Left ventricle myocardium superior (tissue), 1 donor: Measurements from ENCODE around the gene KRI1. TPM values are rescaled to one million over a fixed set of nuclear protein-coding genes. Genes with fewer than 3 reads are reported as not detected.

Experiments used
- ATAC-seq: fragments of 200-7000 bp; cut with Tn5 transposase; one replicate; pipeline ENCODE4 v1.9.1; 2020; ENCODE audit warnings: mild to moderate bottlenecking, moderate library complexity
- DNase-seq: peaks from one replicate; pipeline ENCODE4 v3.0.0-alpha.2; 2020
- intact Hi-C: fragments of 100-400 bp; cut with micrococcal nuclease; formaldehyde crosslinking; loops from one replicate; pipeline ENCODE4 v1.11.0; 2022
- long read RNA-seq: library from polyadenylated mRNA; unstranded; transcript quantifications from one replicate; pipeline ENCODE4 v2.0.0, GENCODE V29; 2021
- total RNA-seq: library from RNA; stranded (reverse); fragmentation: NEBNext Ultra II Directional; extraction: Animal tissue kit (Norgen Biotek cat#: 25700); gene quantifications from one replicate; pipeline ENCODE4 v1.2.1, GENCODE V29; 2021
- donor health status: DM: no; HTN: yes; CAD: no; lungs with severe emphysema.

Gene KRI1
- 9.3 TPM for total RNA-seq
- long read RNA-seq, transcript KRI1-201 (19 exons, 3,023 nt), result major isoform, 18 of 31 reads
- long read RNA-seq, partial matches to known transcripts, result 7 of 31 reads
- long read RNA-seq, other reads (novel, unspliced or antisense), result 6 of 31 reads

DNA sequence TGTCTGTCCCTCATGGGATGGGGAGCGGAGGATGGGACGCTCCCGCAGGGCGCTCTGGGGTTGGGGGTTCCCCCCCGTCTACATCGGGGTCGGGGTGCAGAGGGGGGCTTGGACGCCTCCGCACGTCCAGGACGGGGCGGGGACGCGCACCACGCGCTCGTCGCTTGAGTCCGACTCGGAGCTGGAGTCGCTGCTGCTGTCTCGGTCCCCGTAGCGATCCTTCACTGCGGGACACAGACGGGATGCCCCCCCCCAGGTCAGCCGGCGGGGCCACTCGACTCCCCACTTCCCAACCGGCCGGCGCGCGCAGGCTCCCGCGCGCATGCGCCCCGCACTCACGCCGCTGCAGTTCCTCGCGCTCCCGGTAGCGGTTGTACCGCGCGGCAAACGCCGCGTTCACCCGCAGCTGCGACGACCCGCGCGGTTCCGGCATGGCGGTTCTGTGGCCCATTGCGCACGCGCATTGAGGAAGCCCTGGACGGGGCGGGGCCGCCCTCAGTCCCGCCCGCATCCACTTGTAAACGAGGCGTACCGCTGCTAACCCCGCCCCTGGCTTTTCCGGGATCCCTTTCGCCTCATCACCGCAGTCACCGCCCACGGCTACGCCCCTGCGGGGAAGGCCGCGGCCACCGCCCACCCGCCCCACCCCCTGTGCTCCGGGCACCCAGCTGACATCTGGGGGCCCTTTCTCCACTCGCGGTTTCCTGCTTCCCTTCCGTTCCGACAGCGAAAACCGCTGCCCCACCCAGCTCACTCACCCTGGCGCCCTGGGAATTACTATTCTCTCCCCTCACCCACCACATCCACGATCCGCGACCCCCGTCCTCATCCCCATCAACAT, at the start of gene KRI1:
Gene KRI1 (minus strand): TSS at position 444 of the 841 bp plus-strand sequence. CDS start 11 bp downstream, at position 433.
- DNase-seq (peak; percentile 99), ATAC-seq (peak; percentile 82)
- intact Hi-C loops, result no loop called here

DNA sequence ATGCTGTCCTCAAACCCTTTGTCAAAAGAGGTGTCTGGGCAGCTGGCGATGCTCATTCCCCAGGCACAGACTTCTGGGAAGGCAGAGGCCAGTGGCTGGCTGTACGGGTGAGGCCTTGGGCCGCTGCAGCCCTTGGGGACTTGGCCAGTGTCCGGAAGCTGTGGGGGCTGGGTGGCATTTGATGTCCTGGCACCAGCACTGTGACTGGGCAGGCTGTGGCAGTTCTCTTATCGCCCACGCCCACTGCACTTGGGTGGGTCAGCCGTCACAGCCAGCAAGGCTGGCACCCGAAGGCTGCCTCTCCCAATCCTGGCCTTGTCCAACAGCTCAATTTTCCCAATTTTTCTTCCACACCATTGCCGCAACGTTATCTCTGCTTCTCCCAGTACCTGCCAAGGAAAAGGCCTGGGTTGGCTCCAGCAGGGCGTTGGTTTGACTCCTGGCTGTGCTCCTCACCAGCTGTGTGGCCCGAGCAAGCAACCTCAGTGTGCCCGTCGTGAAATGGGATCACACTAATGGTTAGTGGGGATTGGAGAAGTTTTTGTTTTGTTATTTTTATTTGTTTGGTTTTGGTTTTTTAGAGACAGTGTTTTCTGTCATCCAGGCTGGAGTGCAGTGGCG, 46.8 kb upstream of the KRI1 start:
- ATAC-seq (peak; percentile 99), DNase-seq (peak; percentile 92)
- intact Hi-C loops, result no loop called here

DNA sequence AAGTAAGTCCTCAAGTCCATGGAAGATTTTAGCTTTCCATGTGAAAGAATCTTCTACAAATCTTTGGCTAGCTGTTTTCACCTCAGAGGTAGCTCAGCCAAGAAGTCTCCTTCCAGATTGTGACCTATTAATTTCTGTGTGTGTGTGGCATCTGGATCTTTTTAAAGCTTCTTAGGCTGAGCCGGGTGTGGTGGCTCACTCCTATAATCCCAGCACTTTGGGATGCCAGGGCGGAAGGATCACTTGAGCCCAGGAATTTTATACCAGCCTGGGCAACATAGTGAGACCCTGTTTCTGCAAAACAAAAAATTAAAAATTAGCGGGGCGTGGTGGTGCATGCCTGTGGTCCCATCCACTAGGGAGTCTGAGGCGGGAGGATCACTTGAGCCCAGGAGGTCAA, 46.1 kb upstream of the KRI1 start:
- no peak for ATAC-seq
- intact Hi-C loops, result no loop called here

DNA sequence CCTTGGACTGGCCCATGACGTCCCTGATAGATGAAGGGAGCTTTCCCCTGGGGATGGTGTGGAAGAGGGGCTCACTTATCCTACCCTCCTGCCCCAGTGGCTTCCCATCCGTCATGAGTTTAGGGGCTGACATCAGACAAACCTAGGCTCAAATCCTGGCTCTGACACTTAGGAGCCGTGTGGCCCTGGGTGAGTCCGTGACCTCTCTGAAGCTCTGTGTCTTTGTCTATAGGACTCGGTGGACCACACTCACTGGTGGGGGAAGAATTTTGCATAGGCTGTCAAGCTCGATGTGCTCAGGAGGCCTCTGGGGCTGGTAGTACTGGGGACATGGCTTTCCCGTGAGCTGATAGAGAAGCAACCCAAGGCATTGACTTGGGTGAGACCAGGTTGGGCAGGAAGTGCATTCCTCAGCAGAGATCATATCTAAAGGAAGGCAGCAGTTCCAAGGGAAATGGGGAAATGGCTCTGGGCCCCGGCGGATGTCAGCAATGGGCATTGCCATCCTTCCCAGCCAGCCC, 38.7 kb upstream of the KRI1 start:
- ATAC-seq, result no peak
- intact Hi-C loops, result no loop called here

More for the DNA sequence above, 46.1 kb upstream of the KRI1 start:
- DNase-seq, result no peak

DNA sequence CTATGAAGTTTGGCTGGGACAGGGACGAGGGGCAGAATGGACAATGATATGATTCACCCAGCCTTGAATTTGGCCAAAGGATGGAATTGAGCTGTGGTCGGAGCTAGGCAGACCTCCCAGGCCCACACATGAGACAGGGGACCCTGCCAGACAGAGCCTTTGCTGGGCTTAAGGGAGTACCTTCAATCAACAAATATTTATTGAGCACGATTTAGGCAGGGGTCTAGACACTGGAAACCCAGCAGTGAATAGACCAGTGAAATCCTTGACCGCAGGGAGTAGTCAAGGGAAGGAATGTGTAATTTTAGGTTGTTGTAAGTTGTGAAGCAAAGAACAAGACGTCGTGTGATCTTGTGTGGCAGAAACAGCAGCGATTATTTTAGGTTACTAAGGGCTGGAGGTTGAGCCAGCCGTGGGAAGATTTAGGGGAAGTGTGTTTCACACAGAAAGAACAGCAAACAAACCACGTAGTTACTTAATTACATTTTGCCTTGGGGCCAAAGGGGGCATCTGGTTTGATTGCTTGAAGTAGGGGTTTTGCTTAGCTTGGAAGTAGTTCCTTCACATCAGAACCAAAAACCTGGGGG, 38.2 kb upstream of the KRI1 start:
- ATAC-seq, result no peak
- DNase-seq, result no peak
- intact Hi-C loops, result no loop called here

More for the DNA sequence above, 38.7 kb upstream of the KRI1 start:
- peak; percentile 44 for DNase-seq

DNA sequence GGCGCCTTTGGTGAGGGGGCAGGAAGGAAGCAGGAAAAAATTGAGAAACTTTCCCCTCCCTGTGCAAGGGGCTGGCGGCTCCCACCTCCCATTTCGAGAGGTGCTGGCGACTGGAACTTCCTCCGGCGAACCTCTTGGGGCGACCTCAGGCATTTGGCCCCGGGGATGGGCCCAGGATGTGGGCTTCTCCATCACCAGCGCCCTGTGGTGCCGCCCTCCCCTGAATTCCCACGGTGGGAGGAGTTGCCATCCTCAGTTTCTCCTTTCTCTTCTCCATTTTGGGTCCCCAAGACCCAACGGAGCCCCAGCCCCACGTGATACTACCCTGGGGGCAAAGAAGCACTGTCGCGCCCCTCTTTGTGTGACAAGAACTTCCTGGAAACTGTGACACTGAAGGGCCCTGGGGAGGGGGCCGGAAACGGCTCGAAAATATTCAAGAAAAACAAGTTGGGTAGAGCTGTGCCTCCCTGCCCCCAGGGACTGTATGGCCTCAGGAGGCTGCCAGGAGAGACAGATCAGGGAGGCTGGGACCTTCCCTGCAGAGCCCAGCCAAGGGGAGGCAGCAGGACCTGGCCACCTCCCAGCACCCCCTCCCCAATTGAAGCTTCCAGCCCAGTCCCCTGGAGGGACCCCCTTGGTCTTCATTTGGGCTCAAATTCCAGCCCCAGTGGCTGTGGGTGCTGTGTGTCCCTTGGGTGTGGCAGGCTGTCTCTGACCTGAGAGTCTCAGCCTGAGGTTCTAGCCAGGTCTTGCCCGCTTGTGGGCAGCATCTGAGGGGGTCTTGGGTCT, 37.5 kb upstream of the KRI1 start:
- intact Hi-C loops, result no loop called here
- DNase-seq (peak; percentile 49), ATAC-seq (peak; percentile 32)

DNA sequence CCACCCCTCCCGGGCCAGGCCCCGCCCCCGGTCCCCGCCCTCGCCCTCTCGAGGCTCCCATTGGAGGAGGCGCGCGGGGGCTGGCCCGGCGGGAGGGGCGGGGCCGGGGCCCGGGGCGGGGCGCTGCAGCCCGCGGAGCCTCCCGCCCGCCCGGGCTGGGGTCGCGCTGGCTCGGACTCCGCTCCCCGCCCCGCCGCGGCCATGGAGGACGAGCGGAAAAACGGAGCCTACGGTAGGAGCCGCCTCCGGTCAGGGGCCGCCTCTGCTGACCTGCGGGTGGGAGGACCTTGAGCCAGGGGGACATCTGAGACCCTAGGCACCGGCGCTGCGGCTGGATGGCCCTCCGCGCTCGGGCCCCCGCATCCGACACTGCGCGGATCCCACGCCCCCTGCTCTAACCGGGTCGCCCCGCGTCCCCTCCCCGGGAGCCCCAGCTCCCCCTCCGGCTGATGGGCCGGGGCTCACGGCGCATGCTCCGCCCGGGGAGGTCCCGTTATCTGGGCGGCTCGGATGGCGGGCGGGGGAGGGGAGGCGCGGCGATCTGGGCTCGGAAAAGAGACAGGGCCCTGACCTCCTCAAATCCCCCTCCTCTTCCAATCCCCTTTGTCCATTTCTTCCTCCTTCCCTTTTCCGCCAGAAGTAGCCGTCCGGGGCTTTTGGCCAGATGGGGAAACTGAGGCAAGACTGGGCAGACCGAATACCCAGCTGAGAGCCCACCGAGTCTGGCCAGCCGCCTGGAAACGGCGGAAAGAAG, 36.7 kb upstream of the KRI1 start:
- ATAC-seq, result peak; percentile 98
- peak; percentile 93 for DNase-seq
- intact Hi-C loops, result no loop called here

DNA sequence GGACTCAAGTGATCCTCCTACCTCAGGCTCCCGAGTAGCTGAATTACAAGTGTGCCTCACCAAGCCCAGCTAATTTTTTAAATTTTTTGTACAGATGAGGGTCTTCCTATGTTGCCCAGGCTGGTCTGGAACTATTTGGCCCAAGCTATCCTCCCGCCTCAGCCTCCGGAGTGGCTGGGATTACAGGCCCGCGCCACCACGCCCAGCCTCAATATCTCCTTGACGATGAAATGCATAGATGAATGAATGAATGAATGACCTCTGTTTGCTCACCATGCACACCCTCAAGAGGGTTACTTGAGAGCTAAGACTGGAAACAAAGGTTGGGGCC, 36.2 kb upstream of the KRI1 start:
- no peak for DNase-seq
- ATAC-seq, result no peak
- intact Hi-C loops, result no loop called here

DNA sequence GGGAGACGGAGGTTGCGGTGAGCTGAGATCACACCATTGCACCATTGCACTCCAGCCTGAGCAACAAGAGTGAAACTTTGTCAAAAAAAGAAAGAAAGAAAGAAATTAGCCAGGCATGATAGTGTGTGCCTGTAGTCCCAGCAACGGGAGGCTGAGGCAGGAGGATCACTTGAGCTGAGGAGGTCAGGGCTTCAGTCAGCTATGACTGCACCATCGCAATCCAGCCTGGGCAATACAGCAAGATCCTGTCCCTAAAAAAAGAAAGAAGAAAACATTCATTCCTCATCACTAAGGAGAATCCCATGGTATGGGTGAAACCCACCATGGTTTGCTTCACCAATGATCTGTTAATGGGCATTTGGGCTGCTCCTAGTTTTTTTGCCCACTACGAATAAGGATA, 34.3 kb upstream of the KRI1 start:
- no peak for DNase-seq
- ATAC-seq, result no peak
- intact Hi-C loops, result no loop called here

DNA sequence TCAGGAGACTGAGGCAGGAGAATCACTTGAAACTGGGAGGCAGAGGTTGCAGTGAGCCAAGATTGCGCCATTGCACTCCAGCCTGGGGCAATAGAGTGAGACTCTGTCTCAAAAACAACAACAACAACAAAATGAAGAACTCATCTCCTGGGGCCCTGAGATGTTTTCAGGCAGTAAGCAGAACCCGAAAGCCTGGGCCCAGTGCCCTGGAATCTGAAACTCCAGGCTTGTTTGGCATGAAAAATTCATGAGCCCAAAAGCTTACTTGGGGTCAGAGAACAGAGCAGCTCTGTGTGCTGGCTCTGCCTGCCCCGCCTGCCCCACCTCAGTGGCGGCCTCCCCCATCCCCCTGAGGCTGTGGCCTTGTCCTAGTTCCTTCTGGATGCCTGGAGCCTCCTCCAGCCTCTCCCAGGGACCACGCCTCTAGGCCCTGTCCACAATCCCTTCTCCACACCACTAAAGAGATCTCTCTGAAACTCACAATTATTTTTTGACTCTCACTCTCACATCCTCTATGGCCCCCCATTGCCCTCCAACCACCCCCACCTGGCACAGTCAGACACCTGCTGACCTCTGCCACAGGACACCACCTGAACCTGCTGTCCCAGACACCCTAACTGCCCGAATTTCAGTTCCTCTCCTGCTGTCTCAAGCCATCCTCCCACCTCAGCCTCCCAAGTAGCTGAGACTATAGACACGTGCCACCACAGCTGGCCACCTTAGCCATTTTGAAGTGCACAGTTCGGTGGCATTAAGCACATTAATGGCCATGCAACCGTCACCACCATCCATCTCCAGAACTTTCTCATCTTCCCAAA, 28.2 kb upstream of the KRI1 start:
- intact Hi-C loops, result no loop called here
- ATAC-seq, result peak; percentile 60
- peak; percentile 36 for DNase-seq

DNA sequence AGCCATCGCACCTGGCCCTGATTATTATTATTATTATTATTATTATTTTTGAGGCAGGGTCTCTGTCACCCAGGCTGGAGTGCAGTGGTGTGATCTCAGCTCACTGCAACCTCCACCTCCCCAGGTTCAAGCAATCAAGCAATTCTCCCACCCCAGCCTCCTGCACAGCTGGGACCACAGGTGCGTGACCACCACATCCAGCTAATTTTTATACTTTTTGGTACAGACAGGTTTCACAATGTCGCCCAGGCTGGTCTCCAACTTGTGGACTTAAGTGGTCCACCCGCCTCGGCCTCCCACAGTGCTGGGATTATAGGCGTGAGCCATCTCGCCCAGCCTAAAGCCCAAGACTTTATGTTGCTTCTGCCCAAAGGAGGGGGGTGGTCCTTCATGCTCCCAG, 27.3 kb upstream of the KRI1 start:
- DNase-seq, result no peak
- intact Hi-C loops, result no loop called here
- no peak for ATAC-seq

DNA sequence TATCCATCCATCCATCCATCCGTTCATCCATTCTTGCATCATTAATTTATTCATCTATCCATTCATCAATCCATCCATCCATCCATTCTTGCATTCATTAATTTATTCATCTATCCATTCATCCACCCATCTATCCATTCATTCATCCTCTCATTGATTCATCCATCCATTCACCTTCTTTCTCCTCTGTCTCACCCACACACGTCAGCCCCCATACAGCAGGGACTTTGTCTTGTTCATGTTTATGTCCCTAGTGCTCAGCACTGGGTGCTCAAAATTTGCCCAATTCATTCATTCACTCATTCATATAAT, 22.0 kb upstream of the KRI1 start:
- intact Hi-C loops, result no loop called here
- no peak for ATAC-seq
- DNase-seq, result no peak

DNA sequence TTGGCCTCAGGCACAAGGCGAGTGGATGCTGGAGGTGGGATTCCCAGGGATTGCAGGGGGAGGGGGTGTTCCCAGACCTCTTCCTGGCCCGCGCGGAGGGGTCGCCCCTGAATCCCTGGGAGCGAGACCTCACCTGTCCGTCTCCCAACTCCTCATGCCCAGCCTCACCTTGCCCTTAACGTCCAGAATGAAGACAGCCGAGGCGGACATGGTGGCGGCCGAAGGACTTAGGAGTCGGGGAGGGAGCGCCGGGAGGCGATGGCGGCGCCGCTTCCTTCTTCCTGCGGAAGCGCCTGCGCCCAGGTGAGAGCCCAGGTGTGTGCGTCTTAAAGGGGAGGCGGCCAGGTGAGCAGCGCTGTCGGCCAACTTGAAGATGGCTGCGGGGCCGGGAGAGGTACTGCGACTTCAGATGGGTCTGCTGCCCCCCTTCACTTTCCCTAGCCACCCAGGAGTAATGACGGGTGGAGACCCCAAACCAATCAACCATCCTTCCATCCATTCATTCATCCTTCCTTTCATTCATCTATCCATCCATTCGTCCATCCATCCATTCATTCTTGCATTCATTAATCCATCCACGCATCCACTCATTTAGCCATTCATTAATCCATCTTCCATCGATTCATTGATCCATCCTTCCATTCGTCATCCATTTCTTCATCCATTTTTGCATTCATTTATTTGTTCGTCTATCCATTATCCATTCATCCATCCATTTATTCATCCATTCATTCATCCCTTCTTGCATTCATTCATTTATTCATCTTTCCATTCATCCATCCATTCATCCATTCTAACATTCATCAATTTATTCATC, 21.4 kb upstream of the KRI1 start, which contains the start of gene AP1M2:
Gene AP1M2 (minus strand): TSS at position 291 of the 817 bp plus-strand sequence. CDS start 81 bp downstream, at position 210.
- intact Hi-C loops, result no loop called here
- no peak for ATAC-seq
- no peak for DNase-seq

DNA sequence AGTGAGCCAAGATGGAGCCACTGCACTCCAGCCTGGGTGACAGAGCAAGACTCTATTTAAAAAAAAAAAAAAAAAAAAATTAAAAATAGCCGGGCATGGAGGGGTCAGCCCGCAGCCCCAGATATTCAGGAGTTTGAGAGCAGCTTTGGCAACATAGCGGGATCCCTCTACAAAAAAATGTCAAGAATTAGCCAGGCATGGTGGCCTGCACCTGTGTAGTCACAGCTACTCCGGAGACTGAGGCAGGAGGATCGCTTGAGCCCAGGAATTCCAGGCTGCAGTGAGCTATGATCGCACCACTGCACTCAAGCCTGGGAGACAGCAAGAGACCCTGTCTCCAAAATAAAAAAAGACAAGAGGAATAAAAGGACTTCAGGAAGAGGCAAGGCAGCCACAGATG, 20.6 kb upstream of the KRI1 start:
- ATAC-seq, result no peak
- DNase-seq, result no peak
- intact Hi-C loops, result no loop called here

DNA sequence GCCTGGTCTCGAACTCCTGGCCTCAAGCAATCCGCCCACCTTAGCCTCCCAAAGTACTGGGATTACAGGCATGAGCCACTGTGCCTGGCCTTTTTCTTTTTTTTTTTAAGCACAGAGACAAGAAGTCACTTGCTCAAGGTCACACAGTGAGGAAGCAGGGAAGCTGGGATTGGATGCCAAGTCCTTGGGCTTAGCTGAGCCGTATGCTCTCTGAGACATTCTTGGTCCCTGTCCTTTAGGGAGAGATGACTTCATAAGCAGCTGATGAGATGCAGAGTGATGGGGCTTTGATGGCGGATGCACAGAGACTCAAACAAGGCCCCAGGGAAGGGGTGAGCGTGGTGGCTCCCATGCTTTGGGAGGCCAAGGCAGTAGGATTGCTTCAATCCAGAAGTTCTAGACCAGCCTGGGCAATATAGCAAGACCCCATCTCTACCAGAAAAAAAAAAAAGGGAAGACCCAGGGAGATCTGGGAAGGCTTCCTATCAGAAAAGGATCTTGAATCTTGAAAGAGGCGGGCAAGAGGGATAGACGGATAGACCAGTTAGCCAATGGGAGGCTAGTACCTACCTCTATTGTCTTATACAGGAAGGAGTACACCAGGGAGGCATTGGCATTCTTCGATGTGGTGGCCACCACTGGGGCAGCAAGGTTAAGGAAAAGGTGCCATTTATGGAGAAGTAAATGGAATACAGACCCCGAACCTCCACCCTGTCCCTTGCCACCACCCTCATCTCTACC, 17.4 kb upstream of the KRI1 start:
- DNase-seq (no peak), ATAC-seq (no peak)
- intact Hi-C loops, result no loop called here

DNA sequence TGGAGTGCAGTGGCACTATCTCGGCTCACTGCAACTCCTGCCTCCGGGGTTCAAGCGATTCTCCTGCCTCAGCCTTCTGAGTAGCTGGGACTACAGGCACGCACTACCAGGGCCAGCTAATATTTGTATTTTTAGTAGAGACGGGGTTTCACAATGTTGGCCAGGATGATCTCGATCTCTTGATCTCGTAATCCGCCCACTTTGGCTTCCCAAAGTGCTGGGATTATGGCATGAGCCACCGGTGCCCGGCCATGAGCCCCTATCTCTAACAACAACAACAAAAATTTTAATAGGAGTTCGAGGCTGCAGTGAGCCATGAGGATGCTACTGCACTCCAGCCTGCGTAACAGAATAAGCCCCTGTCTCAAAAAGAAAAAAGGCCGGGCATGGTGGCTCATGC, 16.3 kb upstream of the KRI1 start:
- intact Hi-C loops, result no loop called here
- DNase-seq (no peak), ATAC-seq (no peak)
